Mammary epithelial cell (primary cell): Measurements from ENCODE around the gene RTN4RL1.

Source experiments
- EZH2 ChIP-seq: IDR thresholded peaks from 2 replicates; pipeline ENCODE4 v1.6.1; 2012; ENCODE audit warnings: low read length, inconsistent platforms, borderline replicate concordance
- TF ChIP-seq, protein P1 (sequence below), 2 donors: IDR thresholded peaks in 1 of 2; conservative IDR thresholded peaks in 1 of 2; 2 replicates each; pipeline ENCODE4 v1.5.1; 2011 to 2012; ENCODE audit warnings: inconsistent platforms in 2 of 2, low read length in 2 of 2, mild to moderate bottlenecking in 2 of 2, control low read depth in 1 of 2, low read depth in 1 of 2; ENCODE audit not compliant: insufficient read depth in 1 of 2; ENCODE audit errors: extremely low read depth in 1 of 2

- TF ChIP-seq EZH2, result no peak
- TF ChIP-seq, protein P1, sequence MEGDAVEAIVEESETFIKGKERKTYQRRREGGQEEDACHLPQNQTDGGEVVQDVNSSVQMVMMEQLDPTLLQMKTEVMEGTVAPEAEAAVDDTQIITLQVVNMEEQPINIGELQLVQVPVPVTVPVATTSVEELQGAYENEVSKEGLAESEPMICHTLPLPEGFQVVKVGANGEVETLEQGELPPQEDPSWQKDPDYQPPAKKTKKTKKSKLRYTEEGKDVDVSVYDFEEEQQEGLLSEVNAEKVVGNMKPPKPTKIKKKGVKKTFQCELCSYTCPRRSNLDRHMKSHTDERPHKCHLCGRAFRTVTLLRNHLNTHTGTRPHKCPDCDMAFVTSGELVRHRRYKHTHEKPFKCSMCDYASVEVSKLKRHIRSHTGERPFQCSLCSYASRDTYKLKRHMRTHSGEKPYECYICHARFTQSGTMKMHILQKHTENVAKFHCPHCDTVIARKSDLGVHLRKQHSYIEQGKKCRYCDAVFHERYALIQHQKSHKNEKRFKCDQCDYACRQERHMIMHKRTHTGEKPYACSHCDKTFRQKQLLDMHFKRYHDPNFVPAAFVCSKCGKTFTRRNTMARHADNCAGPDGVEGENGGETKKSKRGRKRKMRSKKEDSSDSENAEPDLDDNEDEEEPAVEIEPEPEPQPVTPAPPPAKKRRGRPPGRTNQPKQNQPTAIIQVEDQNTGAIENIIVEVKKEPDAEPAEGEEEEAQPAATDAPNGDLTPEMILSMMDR (conservative IDR thresholded peaks at IDR 0.05 in 1 of 2, IDR thresholded peaks at IDR 0.05 in 1 of 2; ENCODE audit: extremely low read depth in 1 of 2, insufficient read depth in 1 of 2, low read depth in 1 of 2, low read length in 2 of 2), result no peak
These were observed 9.8 kb upstream of the RTN4RL1 start for GRCh38 chr17:2034806-2035540.
